GM12878 (cell line): Measurements from ENCODE around the gene DHRS7B. TPM values are rescaled to one million over a fixed set of nuclear protein-coding genes. Genes with fewer than 3 reads are reported as not detected.

Experiments
- ATAC-seq: fragments of 200-7000 bp; cut with Tn5 transposase; 3 replicates; pipeline ENCODE4 v1.9.1; 2020; ENCODE audit warnings: mild to moderate bottlenecking, moderate library complexity
- BruUV-seq: library from RNA; stranded (reverse); fragments of 400-500 nt; replicated peaks from 2 replicates; lab custom pipeline; 2021; lab: Mats Ljungman, UMichigan
- CTCF ChIA-PET: fragments of 300-600 bp; sonication (Branson Sonifier 250); formaldehyde crosslinking; extraction: SDS; loops from one replicate; lab custom pipeline; 2021; ENCODE audit warnings: inconsistent platforms; lab: Yijun Ruan, JAX
- POLR2A ChIA-PET: fragments of 350-600 bp; formaldehyde crosslinking; extraction: SDS; loops from one replicate; lab custom pipeline; 2021; ENCODE audit warnings: inconsistent platforms; lab: Charles Lee
- RAD21 ChIA-PET: fragments of 300-600 bp; sonication (Branson Sonifier 250); formaldehyde crosslinking; loops from one replicate; lab custom pipeline; 2023; ENCODE audit warnings: antibody characterized with exemption; ENCODE audit not compliant: unreplicated experiment; lab: Charles Lee
- SMC1A ChIA-PET: fragments of 300-600 bp; sonication (Branson Sonifier 250); formaldehyde crosslinking; loops from one replicate; lab custom pipeline; 2023; ENCODE audit not compliant: unreplicated experiment, uncharacterized antibody; lab: Charles Lee
- DNase-seq: peaks from one replicate; pipeline ENCODE4 v3.0.0-alpha.2; 2011; ENCODE audit warnings: low read depth, low spot score
- FAIRE-seq: peaks from 3 replicates; lab custom pipeline; 2011; peaks lifted over from hg19 to GRCh38; lab: Jason Lieb, UNC
- H2AFZ ChIP-seq: 2 replicates; pipeline ENCODE4 v1.6.0; 2011; ENCODE audit warnings: low read depth, low read length, control low read depth; ENCODE audit not compliant: control insufficient read depth
- H3K27ac ChIP-seq: 2 replicates; pipeline ENCODE4 v1.5.1; 2011; ENCODE audit warnings: control low read depth; ENCODE audit not compliant: control insufficient read depth, insufficient read depth
- H3K27me3 ChIP-seq, 2 experiments: replicated peaks in 1 of 2; 2 replicates each; pipeline versions ENCODE4 v1.6.0 to v1.6.1; 2011; ENCODE audit warnings: low read length in 1 of 2; ENCODE audit not compliant: control insufficient read depth in 2 of 2, insufficient read depth in 2 of 2
- H3K36me3 ChIP-seq, 2 experiments: 2 replicates each; pipeline ENCODE4 v1.5.1; 2011; ENCODE audit warnings: low read length in 1 of 2; ENCODE audit not compliant: control insufficient read depth in 2 of 2, insufficient read depth in 2 of 2
- H3K4me1 ChIP-seq: 2 replicates; pipeline ENCODE4 v1.6.1; 2011; ENCODE audit warnings: mild to moderate bottlenecking, low read length, moderate library complexity, mixed read lengths; ENCODE audit not compliant: control insufficient read depth, insufficient read depth
- H3K4me2 ChIP-seq: 2 replicates; pipeline ENCODE4 v1.6.0; 2011; ENCODE audit warnings: control low read depth; ENCODE audit not compliant: control insufficient read depth, insufficient read depth
- H3K4me3 ChIP-seq: fragments of 200-600 bp; sonication (generic); 2 replicates; pipeline ENCODE4 v1.5.1; 2016
- H3K79me2 ChIP-seq: 2 replicates; pipeline ENCODE4 v1.6.0; 2011; ENCODE audit warnings: low read length; ENCODE audit not compliant: control insufficient read depth, insufficient read depth
- H3K9ac ChIP-seq: 2 replicates; pipeline ENCODE4 v1.8.0; 2011; ENCODE audit warnings: low read length, control low read depth, mixed read lengths; ENCODE audit not compliant: control insufficient read depth, insufficient read depth
- H3K9me3 ChIP-seq: replicated peaks from 3 replicates; pipeline ENCODE4 v1.5.1; 2011; ENCODE audit warnings: mild to moderate bottlenecking, low read length; ENCODE audit not compliant: control insufficient read depth, insufficient read depth
- H4K20me1 ChIP-seq: 2 replicates; pipeline ENCODE4 v1.6.0; 2011; ENCODE audit not compliant: control insufficient read depth, insufficient read depth
- BRCA1 ChIP-seq: IDR thresholded peaks from 2 replicates; pipeline ENCODE4 v1.6.1; 2011; ENCODE audit warnings: low read depth, low read length, improper control_type of control experiment
- CREM ChIP-seq: IDR thresholded peaks from 2 replicates; pipeline ENCODE4 v1.6.1; 2014; ENCODE audit warnings: antibody characterized with exemption, low read depth
- EED ChIP-seq: sonication (generic); IDR thresholded peaks from 2 replicates; pipeline ENCODE4 v1.6.1; 2016; ENCODE audit warnings: antibody characterized with exemption, low read depth
- ELK1 ChIP-seq: IDR thresholded peaks from 2 replicates; pipeline ENCODE4 v1.6.1; 2012; ENCODE audit warnings: low read depth, low read length, improper control_type of control experiment
- EZH2 ChIP-seq: IDR thresholded peaks from 2 replicates; pipeline ENCODE4 v1.6.1; 2012; ENCODE audit warnings: low read depth, mild to moderate bottlenecking, control low read depth, inconsistent platforms, low read length, borderline replicate concordance; ENCODE audit not compliant: control insufficient read depth
- HDAC6 ChIP-seq: fragments of 200-600 bp; sonication (generic); IDR thresholded peaks from one replicate; pipeline ENCODE4 v1.8.0; 2017; ENCODE audit warnings: antibody characterized with exemption; ENCODE audit not compliant: unreplicated experiment
- IRF3 ChIP-seq: fragments of 450-650 bp; IDR thresholded peaks from 2 replicates; pipeline ENCODE4 v1.6.1; 2014; ENCODE audit warnings: mild to moderate bottlenecking
- MEF2B ChIP-seq: fragments of 450-650 bp; IDR thresholded peaks from 2 replicates; pipeline ENCODE4 v1.6.1; 2018; ENCODE audit warnings: mild to moderate bottlenecking, moderate library complexity; ENCODE audit not compliant: partially characterized antibody, poor library complexity, severe bottlenecking
- NFYB ChIP-seq: IDR thresholded peaks from 2 replicates; pipeline ENCODE4 v1.6.1; 2011; ENCODE audit warnings: low read depth, mild to moderate bottlenecking, low read length, improper control_type of control experiment, moderate library complexity; ENCODE audit not compliant: insufficient read depth
- NKRF ChIP-seq: fragments of 450-650 bp; conservative IDR thresholded peaks from 2 replicates; pipeline ENCODE4 v1.6.1; 2017; ENCODE audit warnings: mild to moderate bottlenecking, moderate library complexity
- NR2C1 ChIP-seq: fragments of 450-650 bp; IDR thresholded peaks from 2 replicates; pipeline ENCODE4 v1.6.1; 2017; ENCODE audit warnings: antibody characterized with exemption, mild to moderate bottlenecking, moderate library complexity
- POLR2A ChIP-seq: IDR thresholded peaks from 2 replicates; pipeline ENCODE4 v1.6.1; 2011; ENCODE audit warnings: low read depth, mild to moderate bottlenecking, low read length
- RAD21 ChIP-seq: IDR thresholded peaks from 2 replicates; pipeline ENCODE4 v1.6.1; 2011; ENCODE audit warnings: mild to moderate bottlenecking, low read depth, low read length, moderate library complexity; ENCODE audit not compliant: insufficient read depth
- RB1 ChIP-seq: fragments of 450-650 bp; formaldehyde crosslinking; IDR thresholded peaks from 2 replicates; pipeline ENCODE4 v1.6.1; 2017; ENCODE audit warnings: mild to moderate bottlenecking, borderline replicate concordance
- STAT1 ChIP-seq: fragments of 450-650 bp; conservative IDR thresholded peaks from 2 replicates; pipeline ENCODE4 v1.6.1; 2014; ENCODE audit warnings: antibody characterized with exemption, mild to moderate bottlenecking
- TCF12 ChIP-seq: IDR thresholded peaks from 2 replicates; pipeline ENCODE4 v1.6.1; 2011; ENCODE audit warnings: low read depth, mild to moderate bottlenecking, low read length
- TCF3 ChIP-seq: IDR thresholded peaks from 2 replicates; pipeline ENCODE4 v1.6.1; 2012; ENCODE audit warnings: low read depth, mild to moderate bottlenecking, low read length, borderline replicate concordance; ENCODE audit not compliant: insufficient read depth
- ZBTB4 ChIP-seq: fragments of 450-650 bp; formaldehyde crosslinking; IDR thresholded peaks from 2 replicates; pipeline ENCODE4 v1.4.0; 2022; ENCODE audit warnings: mild to moderate bottlenecking, moderate library complexity
- ZZZ3 ChIP-seq: IDR thresholded peaks from 2 replicates; pipeline ENCODE4 v1.6.1; 2011; ENCODE audit warnings: low read depth; ENCODE audit not compliant: control insufficient read depth, insufficient read length
- WGBS: methylation state at CpG from one replicate; pipeline ENCODE4 v1.1.6; 2016; ENCODE audit warnings: low lambda C conversion rate; ENCODE audit not compliant: insufficient replicate concordance, insufficient coverage; ENCODE audit errors: missing lambda C conversion rate; 5-methylcytosine and 5-hydroxymethylcytosine counted together
- in situ Hi-C: fragments of 300-500 bp; cut with MboI; formaldehyde crosslinking; loops from 9 replicates; pipeline ENCODE4 v1.14.3; 2018; ENCODE audit warnings: mixed read lengths
- intact Hi-C: fragments of 100-400 bp; cut with micrococcal nuclease; formaldehyde crosslinking; loops from one replicate; pipeline ENCODE4 v1.14.2; 2022; ENCODE audit not compliant: unreplicated experiment
- polyA plus RNA-seq, 11 experiments: library from polyadenylated mRNA; depleted of rRNA in 4 of 11; unstranded in 6 of 11; stranded (reverse) in 5 of 11; fragments of >200 nt; fragmentation: Nextera tagmentation in 4 of 11; fragmentation: Illumina TruSeq in 1 of 11; extraction: Ambion mirVana in 4 of 11; extraction: Trizol in 1 of 11; gene quantifications; 1 replicate in 1 of 11; 2 replicates in 10 of 11; pipeline versions ENCODE4 v1.2.1 to v1.2.3, GENCODE V29; 2011 to 2016; ENCODE audit warnings: inconsistent platforms in 2 of 11, missing spikeins in 2 of 11, low read depth in 1 of 11
- total RNA-seq, 4 experiments: library from RNA; depleted of rRNA in 3 of 4; stranded (reverse); fragments of >200 nt in 3 of 4; fragmentation: Illumina TruSeq in 1 of 4; extraction: Trizol in 1 of 4; gene quantifications; 2 replicates each; pipeline versions ENCODE4 v1.2.1 to v1.2.3, GENCODE V29; 2013 to 2021

DHRS7B gene
- total and polyA plus RNA-seq, 10 of the 15 experiments (the other 5 are each of a cell fraction or from before 2014, with no cell fraction given): 11.1 to 35.6 (median 23.0) TPM

- Histone ChIP-seq H2AFZ (no peak overlapping the region), H3K79me2 (no peaks in the 10 kb centered on the region), H3K36me3 (no peaks in the 10 kb centered on the region), H3K9ac (no peak overlapping the region), H3K27ac (no peak overlapping the region), H3K27me3 (no peaks in the 10 kb centered on the region), H3K4me1 (no peaks in the 10 kb centered on the region), H3K4me2 (no peak overlapping the region), H3K4me3 (no peak overlapping the region), H4K20me1 (no peaks in the 10 kb centered on the region), H3K9me3 (no peaks in the 10 kb centered on the region)
- ChIA-PET SMC1A (no interaction called here), RAD21 (no interaction called here), POLR2A (interaction anchor here (0.6 kb wide), 1 partner anchor 90 kb away, joined by 3 read pairs; no protein-coding TSS in a partner anchor), CTCF (no interaction called here)
- no peak for TF ChIP-seq IRF3
- TF ChIP-seq EZH2: no peak
- TF ChIP-seq POLR2A: no peak
- no peak for TF ChIP-seq ZBTB4 (CRISPR knock-in tag)
- TF ChIP-seq TCF12: no peak
- TF ChIP-seq STAT1: no peak
- TF ChIP-seq TCF3: no peak
- TF ChIP-seq NR2C1: no peak
- no peak for TF ChIP-seq NFYB
- TF ChIP-seq MEF2B: no peak
- TF ChIP-seq CREM: no peak
- TF ChIP-seq RB1: no peak
- no peak for TF ChIP-seq HDAC6
- no peak for TF ChIP-seq NKRF
- no peak for TF ChIP-seq RAD21
- TF ChIP-seq ELK1: no peak
- no peak for TF ChIP-seq ZZZ3
- TF ChIP-seq EED: no peak
- TF ChIP-seq BRCA1: no peak
- DNase-seq (no peak), FAIRE-seq (no peak), ATAC-seq (no peak)
- WGBS: 33% methylated on average over 3 of the region's 3 CpGs
- in situ Hi-C loops (no loop called here), intact Hi-C loops (no loop called here)
- BruUV-seq: no TSS peak
Observed at GRCh38 chr17:21106316-21106715, 20.4 kb upstream of the DHRS7B start.
